Measurements from ENCODE around the gene XRCC4. TPM values are rescaled to one million over a fixed set of nuclear protein-coding genes. Genes with fewer than 3 reads are reported as not detected.

Gene XRCC4
- total RNA-seq, 2 donors from 2014 or later, result 6.4 to 6.8 TPM

- no peak overlapping the region for H3K4me3 ChIP-seq
- H3K27ac ChIP-seq, result no peak overlapping the region
- no peak for TF ChIP-seq CTCF (IDR thresholded peaks at IDR 0.05)
Measured at GRCh38 chr5:83357621-83358231, 280.4 kb downstream of the XRCC4 start.

GRCh38 chr5:83360573-83360972 lies 283.2 kb downstream of the XRCC4 start:
- Histone ChIP-seq H3K4me1 (no peaks in the 10 kb centered on the region), H3K36me3 (no peaks in the 10 kb centered on the region), H3K27me3 (no peaks in the 10 kb centered on the region), H3K4me3 (no peak overlapping the region), H3K9me3 (peaks cover 0 to 6% of the 10 kb centered on the region in 2 donors), H3K27ac (no peak overlapping the region)
- DNase-seq (ENCODE audit: low spot score), result no peak
- TF ChIP-seq CTCF (IDR thresholded peaks at IDR 0.05), result no peak

More at GRCh38 chr5:83357621-83358231, 280.4 kb downstream of the XRCC4 start:
- H3K27me3 ChIP-seq, result no peaks in the 10 kb centered on the region
- peaks cover 0 to 6% of the 10 kb centered on the region in 2 donors for H3K9me3 ChIP-seq
- H3K4me1 ChIP-seq, result no peaks in the 10 kb centered on the region
- H3K36me3 ChIP-seq, result no peaks in the 10 kb centered on the region
- DNase-seq (ENCODE audit: low spot score), result no peak

GRCh38 chr5:83362526-83362925 lies 285.2 kb downstream of the XRCC4 start:
- TF ChIP-seq CTCF (IDR thresholded peaks at IDR 0.05), result no peak
- Histone ChIP-seq H3K4me1 (no peaks in the 10 kb centered on the region), H3K36me3 (no peaks in the 10 kb centered on the region), H3K27ac (no peak overlapping the region), H3K27me3 (no peaks in the 10 kb centered on the region), H3K4me3 (no peak overlapping the region), H3K9me3 (peaks cover 0 to 6% of the 10 kb centered on the region in 2 donors)
- DNase-seq (ENCODE audit: low spot score), result no peak

GRCh38 chr5:83363111-83363885 lies 286.0 kb downstream of the XRCC4 start:
- DNase-seq (ENCODE audit: low spot score), result no peak
- Histone ChIP-seq H3K4me1 (no peaks in the 10 kb centered on the region), H3K4me3 (no peak overlapping the region), H3K27me3 (no peaks in the 10 kb centered on the region), H3K27ac (no peak overlapping the region), H3K9me3 (peaks cover 0 to 6% of the 10 kb centered on the region in 2 donors), H3K36me3 (no peaks in the 10 kb centered on the region)
- TF ChIP-seq CTCF (IDR thresholded peaks at IDR 0.05), result no peak

GRCh38 chr5:83363886-83364275 lies 286.5 kb downstream of the XRCC4 start:
- no peak for DNase-seq (ENCODE audit: low spot score)
- Histone ChIP-seq H3K36me3 (no peaks in the 10 kb centered on the region), H3K27me3 (no peaks in the 10 kb centered on the region), H3K27ac (no peak overlapping the region), H3K4me1 (no peaks in the 10 kb centered on the region), H3K4me3 (no peak overlapping the region), H3K9me3 (peaks cover 0 to 6% of the 10 kb centered on the region in 2 donors)
- no peak for TF ChIP-seq CTCF (IDR thresholded peaks at IDR 0.05)
